HEK293T (cell line): ENCODE results near the gene TRAF3.

ENCODE experiments used
- BHLHE40 ChIP-seq: fragments of 450-650 bp; IDR thresholded peaks from 2 replicates; pipeline ENCODE4 v1.6.1; 2016; ENCODE audit warnings: mild to moderate bottlenecking, moderate library complexity, borderline replicate concordance
- ELF4 ChIP-seq: fragments of 450-650 bp; IDR thresholded peaks from 2 replicates; pipeline ENCODE4 v1.6.1; 2017; ENCODE audit warnings: antibody characterized with exemption
- FOXA1 ChIP-seq: fragments of 450-650 bp; IDR thresholded peaks from 2 replicates; pipeline ENCODE4 v1.6.1; 2016; ENCODE audit warnings: mild to moderate bottlenecking
- FOXK2 ChIP-seq: fragments of 450-650 bp; IDR thresholded peaks from 2 replicates; pipeline ENCODE4 v1.6.1; 2016; ENCODE audit warnings: mild to moderate bottlenecking
- FOXM1 ChIP-seq: fragments of 450-650 bp; IDR thresholded peaks from 2 replicates; pipeline ENCODE4 v1.6.1; 2017; ENCODE audit warnings: mild to moderate bottlenecking, borderline replicate concordance
- LEF1 ChIP-seq: fragments of 450-650 bp; IDR thresholded peaks from 2 replicates; pipeline ENCODE4 v1.6.1; 2017; ENCODE audit warnings: mild to moderate bottlenecking, borderline replicate concordance
- NFRKB ChIP-seq: fragments of 450-650 bp; IDR thresholded peaks from 2 replicates; pipeline ENCODE4 v1.6.1; 2016; ENCODE audit warnings: mild to moderate bottlenecking, moderate library complexity
- SP1 ChIP-seq: fragments of 450-650 bp; IDR thresholded peaks from 2 replicates; pipeline ENCODE4 v1.6.1; 2017
- SUZ12 ChIP-seq: fragments of 450-650 bp; IDR thresholded peaks from 2 replicates; pipeline ENCODE4 v1.6.1; 2016; ENCODE audit warnings: mild to moderate bottlenecking
- ZNF384 ChIP-seq: fragments of 450-650 bp; IDR thresholded peaks from 2 replicates; pipeline ENCODE4 v1.6.1; 2016
- TF ChIP-seq, protein P1 (sequence below): fragments of 450-650 bp; IDR thresholded peaks from 2 replicates; pipeline ENCODE4 v1.6.1; 2016

DNA sequence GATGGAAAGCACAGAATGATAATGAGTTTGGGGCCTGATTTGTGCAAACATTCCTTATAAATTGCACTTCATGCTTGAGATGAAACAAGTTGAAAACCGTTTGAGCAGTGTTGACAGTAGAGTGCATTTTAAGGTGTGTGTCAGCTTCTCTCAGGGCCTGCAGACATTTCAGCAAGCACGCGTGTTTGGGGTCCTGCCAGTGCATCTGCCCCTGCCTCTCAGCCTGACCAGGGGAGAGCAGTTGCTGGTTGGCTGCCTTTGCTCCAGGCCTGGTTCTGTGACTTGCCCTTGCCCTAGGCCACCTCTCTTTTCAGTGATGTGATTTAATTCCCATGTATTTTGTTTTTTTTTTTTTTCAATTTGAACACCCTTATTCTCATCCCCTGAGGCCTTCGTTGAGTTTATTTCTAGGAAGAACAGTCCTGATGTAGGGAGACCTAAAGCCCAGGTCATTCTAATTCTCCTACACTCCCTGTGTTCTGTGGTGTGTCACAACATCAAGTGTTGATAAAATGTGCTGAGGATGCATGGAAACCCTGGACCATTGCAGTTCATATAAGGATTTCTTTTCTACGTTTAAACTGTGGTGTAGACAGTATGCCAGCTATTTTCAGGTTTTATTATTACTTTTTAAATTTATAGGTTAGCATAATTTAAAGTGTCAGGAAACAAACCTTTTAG, 105.1 kb downstream of the TRAF3 start:
- no peak for TF ChIP-seq SUZ12
- TF ChIP-seq FOXA1: no peak
- no peak for TF ChIP-seq ZNF384
- TF ChIP-seq NFRKB: no peak
- no peak for TF ChIP-seq LEF1
- no peak for TF ChIP-seq ELF4
- TF ChIP-seq BHLHE40: no peak
- no peak for TF ChIP-seq SP1
- TF ChIP-seq, protein P1, sequence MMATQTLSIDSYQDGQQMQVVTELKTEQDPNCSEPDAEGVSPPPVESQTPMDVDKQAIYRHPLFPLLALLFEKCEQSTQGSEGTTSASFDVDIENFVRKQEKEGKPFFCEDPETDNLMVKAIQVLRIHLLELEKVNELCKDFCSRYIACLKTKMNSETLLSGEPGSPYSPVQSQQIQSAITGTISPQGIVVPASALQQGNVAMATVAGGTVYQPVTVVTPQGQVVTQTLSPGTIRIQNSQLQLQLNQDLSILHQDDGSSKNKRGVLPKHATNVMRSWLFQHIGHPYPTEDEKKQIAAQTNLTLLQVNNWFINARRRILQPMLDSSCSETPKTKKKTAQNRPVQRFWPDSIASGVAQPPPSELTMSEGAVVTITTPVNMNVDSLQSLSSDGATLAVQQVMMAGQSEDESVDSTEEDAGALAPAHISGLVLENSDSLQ: no peak
- TF ChIP-seq FOXM1: no peak
- TF ChIP-seq FOXK2: no peak
